HG03469 (cell line): ENCODE data around the gene RBM20.

Experiments used
- ATAC-seq: cut with Tn5 transposase; IDR thresholded peaks from one replicate; pipeline ENCODE4 v1.9.1; 2021; ENCODE audit warnings: mild to moderate bottlenecking, moderate library complexity, moderate number of reproducible peaks; ENCODE audit not compliant: unreplicated experiment

Gene RBM20

DNA sequence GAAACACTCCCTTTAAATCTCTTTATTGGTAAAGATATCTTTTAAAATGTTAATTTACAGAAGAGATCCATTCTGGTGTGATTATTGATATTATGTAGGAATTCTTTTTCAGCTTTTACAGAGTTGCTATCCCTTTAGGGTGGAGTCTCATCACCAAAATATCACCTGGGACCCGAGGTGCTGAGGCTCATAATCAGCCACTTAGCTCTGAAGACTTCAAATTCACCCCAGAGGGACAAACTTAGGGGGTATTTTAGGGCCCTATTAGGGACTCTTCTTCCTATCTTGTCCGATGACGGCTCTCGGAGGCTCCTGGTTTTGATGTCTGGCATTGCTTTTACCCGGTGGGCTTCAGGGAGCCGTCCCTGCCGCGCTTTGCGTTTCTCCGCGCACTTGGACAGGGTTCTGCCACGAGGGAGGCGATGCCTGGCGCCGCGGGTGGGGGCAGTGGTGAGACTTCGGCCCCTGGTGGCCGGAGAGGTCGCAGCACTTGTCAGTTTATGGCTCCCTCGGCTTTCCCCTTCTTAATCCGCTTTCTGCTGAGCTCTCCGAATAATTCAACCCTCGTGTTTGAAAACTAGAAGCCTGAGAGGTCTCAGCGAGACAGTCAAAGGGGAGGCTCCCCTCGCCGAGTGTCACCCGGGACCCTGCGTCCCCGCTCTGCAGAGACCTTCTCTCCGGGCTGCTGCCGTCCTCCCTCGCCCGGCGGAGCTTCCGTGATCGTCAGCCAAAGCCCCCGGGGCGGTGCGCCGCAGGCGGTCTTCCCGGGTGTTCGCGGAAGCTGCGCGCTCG lies 27.8 kb downstream of the RBM20 start:
- peak; percentile 99 for ATAC-seq

DNA sequence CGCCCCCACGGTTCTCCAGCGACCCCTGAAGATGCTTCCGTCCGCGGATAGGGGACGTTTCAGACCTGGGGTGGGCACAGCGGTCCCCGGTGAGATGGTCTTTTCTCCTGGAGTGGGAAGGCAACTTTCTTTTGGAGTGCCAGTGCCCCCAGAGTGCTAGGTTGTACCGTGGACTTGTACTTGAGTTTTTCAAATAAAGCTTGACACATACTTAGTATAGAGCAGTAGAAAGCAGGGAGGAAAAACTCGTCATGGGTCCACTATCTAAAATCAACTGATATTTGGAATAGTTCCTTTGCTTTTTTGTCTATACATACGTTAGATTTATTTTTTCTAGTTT lies 28.4 kb downstream of the RBM20 start:
- peak; percentile 5 for ATAC-seq

DNA sequence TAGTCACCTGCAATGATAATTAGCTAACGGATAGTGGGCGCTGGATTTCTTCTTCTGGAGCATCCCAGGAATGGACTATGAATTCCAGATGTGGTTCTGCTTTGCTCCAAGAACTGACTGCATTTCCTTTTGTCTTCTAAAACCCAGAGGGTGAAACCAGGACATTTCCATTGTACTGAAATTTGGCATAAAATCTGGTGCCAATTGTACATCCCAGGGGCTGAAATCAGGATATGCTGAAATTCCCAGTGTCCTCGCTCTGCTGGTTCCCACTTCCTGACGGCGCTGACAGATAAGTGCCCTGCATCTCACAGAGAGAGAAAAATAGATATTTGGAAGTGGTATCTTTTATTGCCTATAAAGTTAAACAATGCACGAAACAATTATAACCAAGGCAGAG lies 31.9 kb downstream of the RBM20 start:
- ATAC-seq, result no peak

DNA sequence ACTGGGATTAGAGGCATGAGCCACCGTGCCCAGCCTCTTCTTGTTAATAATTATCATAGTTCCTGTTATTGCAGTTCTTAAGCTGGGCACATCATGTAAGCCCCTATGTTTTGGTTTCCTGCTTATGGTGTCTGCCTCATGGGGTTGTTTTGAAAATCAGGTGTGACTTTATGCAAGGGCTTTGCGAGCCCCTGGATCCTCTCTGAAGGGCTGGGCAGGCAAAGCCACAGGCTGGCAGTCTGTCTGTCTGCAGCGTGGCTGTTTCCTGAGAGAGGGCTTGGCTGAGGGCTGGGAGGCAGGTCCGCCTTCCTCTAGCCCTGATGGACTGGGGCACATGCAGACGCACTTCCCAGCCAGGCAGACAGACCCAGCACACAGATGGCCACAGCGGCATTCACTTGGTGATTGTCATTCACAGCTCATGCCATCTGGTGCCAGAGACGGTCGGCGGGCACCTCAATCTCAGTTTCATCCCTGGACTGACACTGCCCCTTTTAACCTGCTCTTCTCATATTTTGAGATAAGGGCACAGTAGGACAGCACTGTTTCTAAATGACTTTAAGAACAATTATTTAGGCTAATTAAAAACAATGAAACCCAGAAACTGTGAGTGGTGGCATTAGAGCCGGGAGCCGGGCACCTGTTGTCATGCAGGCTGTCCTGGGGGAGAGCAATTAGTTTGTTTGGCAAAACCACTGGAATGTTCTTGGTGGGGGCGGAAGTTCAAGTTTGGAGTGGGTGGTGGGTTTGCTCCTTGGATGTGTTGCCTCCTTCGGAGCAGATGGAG lies 35.5 kb downstream of the RBM20 start:
- no peak for ATAC-seq

DNA sequence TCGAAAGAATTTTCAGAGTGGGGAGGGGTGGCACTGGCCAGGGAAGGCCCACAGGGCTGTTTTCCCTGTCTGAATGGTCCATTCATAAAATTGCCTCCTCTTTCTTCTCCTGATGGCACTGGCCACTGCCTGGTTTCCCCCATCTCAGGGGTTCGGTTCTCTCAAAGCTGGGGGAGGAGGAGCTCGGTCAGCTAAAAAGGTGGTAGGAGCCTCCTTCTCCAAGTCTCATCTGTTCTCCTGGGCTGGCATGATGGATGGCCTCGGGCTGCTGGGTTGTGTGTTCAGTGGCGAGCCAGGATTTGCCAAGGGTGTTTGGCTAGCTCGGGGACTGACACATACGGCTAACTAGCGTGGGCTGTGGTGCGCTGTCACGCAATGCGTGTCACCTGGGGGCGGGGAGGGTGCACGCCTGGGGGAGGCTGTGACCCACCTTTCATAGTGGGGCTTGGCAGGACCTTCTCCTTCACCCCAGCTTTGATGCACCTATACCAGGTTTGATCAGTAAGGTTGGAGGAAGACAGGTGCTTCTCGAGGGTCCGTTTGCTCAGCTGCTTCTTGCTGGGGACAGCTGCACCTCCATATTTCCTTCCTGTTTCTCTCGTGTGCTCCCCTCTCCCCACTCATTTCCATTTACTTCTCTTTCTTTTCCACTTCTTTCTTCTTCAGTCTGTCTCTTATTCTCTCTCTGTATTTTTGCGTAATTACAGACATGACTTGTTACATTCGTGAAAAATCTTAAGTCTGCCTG lies 36.3 kb downstream of the RBM20 start:
- ATAC-seq, result no peak

DNA sequence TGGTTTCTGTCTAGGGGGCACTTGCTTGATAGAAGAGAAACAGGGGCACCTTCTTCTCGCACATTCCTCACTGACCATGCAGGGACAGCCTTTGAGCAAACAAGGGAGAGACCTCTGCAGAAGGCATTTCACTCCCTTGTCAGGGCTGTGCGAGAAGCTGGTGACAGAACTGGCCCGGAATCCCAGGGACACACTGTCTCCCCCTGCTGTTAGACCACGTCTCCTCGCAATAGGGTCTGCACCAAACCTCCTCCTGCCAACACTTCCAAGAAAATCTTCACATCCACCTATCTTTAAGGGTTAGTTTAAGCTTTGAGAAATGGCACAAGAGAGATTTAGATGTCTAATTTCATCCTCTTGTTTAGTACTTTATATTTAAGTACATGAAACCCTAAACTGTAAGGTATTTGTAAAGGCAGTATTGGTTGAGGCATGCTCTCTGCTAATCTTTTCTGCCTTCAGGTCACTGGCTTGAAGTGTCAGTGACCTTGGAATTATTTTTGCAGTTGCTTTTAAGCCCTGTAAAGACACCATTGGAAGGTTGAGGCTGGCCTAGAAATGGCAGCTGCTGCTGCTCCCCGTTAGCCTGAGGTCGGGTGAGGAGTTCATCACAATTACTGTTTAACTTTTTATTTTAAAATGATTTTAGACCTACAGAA lies 37.0 kb downstream of the RBM20 start:
- ATAC-seq, result no peak

DNA sequence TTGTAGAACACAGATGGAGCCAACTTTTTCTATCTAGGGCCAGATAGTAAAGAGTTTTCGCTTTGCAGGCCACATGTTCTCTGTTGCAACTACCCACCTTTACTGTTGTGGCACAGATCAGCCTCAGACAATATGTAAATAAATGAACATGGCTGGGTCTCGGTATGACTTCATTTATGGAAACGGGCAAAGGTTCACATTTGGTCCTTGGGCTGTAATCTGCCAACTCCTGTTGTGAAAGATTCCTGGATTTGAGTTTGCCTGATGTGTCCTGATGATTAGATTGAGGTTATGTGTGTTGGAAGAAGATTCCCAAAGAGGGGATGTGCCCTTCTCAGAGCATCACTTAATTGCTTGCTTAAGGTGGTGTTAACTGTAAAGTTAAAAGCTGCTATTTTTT lies 38.2 kb downstream of the RBM20 start:
- no peak for ATAC-seq

DNA sequence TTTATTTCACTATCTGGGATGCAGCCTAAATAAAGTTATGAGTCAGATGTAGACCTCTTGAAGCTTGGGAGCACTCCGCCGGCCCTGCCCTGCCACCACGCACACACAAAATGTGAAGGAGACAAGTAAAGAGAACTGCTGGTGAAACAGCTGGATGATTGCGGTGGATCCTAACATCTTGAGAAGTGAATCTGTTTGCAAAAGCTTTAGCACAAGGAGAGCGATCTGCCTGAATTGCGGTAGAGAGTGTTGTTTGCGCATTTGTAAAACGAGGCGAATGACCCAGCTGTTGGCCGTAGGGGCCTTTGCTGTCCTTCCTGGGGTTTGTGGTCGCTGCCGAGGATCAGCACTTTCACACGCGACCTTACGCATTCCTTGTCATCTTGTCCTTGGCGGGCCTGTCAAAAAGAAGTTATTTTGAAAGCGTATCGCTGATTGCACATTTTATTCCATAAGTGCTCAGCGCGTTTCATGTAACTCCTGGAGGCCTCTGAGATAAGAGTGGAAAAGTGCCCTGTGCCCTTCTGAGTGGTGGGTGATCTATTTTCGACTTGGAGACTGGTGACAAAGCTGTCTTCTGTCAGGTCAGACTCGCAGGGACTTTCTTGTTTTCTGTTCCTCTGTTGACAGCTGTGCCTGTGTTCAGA lies 40.8 kb downstream of the RBM20 start:
- ATAC-seq, result no peak

DNA sequence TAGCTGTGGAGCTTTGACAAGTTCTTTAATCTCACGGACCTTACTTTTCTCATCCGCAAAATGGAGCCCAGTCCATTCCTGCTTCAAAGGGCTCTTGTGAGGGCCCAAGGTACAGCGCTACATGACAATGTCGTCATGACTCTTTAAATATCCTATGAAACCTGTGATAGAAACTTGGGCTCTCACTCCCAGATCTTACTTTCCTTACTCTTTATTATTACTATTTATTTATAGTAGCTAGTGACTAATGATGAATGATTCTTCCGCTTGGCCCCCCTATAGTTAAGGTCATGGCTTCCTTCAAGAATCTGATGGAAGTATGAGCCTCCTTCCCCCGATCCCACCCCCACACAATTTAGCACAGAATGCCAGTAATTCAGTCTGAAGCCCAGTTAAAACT lies 41.9 kb downstream of the RBM20 start:
- ATAC-seq, result no peak

DNA sequence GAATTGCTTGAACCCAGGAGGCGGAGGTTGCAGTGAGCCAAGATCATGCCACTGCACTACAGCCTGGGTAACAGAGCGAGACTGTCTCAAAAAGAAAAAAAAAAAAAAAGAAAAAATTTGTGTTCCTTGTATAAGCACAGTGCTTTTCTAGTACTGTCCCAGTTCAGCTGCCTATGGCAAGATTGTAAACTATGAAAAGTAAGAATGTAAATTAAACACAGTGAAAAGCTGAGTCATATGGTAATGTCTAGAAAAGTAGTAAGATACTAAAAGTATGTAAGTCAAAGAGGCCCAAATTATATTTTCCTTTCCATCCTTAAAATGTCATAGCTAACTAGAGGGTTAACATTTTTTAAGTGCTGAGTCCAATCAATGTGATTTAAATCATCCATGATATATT lies 42.8 kb downstream of the RBM20 start:
- no peak for ATAC-seq

DNA sequence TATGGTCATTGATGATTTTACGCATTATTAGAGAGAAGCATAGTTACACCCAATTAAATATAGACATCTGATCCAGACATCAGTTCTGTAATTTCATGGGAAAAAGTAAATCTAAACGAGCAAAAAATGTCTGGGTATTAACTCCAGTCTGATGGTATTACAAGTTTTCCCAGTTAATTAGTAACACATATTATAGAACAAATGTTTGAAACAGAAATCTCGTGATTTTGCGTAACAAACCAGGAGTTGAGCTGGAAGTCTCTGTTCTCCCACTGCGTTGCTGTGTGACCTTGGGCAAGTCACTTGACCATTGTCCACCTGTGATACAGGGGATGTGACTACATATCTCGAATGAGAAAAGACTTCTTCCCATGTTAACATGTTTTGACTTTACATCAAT lies 43.3 kb downstream of the RBM20 start:
- no peak for ATAC-seq

DNA sequence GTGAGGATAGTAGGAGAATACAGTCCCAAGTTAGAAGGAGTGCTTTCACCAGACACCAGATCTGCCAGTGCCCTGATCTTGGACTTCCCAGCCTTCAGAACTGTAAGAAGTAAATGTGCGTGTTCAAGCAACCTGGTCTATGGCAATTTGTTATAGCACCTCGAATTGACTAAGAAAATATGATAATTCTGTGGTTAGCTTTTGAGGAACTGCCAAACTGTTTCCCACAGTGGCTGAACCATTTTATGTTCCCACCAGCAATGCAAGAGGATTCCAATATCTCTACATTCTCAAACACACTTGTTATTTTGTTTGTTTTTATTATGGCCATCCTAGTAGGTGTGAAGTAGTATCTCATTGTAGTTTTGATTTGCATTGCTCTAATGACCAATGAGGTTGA lies 47.0 kb downstream of the RBM20 start:
- no peak for ATAC-seq

DNA sequence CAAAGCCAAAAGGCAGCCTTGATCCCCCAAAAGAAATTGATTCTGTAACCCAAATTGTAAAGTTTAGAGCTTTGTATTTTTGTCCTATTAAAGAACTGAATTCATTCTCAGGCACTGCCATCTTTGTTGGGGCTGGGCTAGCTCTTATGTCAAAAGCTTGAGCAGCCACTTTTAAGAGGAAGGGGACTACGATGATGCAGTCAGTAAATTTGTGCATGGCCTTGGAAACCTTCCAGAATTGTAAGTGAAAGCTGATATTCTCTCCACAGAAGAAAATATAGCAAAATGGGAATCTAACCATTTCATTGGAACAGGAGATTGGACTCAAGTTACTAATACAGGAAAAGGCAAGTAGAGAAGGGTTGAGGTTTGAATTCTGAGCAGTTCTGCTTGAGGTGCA lies 50.1 kb downstream of the RBM20 start:
- no peak for ATAC-seq

DNA sequence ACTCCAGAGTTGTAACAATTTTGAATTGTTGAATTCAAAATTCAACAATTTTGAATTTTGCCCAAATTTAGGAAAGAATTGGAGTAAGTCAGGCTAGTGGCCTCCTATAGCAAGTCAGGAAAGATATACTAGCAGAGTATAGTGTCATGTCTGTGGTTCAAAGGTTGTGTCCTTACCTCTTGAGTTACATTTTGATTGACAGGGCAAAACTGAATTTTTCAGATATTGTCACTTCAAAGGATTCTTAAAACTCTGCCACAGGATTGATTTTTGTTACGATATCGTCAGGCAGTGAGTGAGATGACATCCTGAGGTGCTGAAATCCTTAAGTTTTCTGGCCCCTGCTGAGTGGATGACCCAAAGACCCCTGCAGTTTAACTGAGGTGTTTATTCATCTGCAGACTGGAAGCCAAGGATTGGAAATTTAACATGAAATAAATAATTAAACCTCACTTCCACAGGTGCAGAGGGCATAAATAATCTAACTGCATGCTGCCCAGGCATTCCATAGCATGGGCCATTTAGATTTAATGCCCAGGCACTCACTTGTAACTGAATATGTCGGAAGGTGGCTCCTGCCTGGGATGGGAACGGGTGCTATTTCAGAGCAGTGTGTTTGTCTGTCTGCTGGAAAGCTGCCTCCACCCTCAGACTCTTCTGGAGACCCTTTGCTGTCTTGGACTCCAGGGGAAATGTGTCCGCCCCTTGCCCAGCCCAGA lies 50.8 kb downstream of the RBM20 start:
- ATAC-seq, result no peak

DNA sequence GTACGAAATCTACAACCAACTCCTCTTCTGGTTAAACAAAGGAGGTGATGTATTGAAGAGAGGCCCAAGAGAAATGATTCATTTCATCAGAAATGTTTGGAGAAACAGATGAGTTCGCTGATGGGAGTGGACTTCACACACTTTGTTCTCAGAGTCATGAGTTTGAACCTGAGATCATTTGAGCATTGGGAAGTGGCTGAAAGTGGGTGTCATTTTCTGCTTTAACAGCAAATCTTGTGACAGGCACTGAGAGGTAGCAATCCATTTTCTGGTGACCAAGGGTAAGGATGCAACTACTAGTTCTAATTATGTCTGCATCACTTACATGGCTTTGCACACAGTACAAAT lies 51.4 kb downstream of the RBM20 start:
- ATAC-seq, result no peak

DNA sequence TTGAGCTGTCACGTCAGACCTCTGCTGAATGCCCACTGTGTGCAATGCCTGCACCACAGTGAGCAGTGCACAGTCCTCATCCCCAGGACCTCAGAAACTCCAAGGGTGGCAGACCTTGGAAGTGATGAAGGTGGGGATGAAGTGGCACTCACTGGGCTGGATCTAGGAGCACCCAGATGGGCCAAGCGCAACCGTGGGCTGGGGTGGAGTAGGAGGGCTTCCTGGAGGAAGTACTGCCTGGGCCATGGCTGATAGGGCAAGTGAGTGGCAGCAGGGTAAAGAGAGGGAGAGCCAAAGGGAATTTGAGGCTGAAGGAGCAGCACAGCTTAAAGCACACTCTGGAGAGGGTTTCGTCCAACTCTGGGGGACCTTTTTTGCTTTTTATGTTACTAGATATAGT lies 52.3 kb downstream of the RBM20 start:
- no peak for ATAC-seq

DNA sequence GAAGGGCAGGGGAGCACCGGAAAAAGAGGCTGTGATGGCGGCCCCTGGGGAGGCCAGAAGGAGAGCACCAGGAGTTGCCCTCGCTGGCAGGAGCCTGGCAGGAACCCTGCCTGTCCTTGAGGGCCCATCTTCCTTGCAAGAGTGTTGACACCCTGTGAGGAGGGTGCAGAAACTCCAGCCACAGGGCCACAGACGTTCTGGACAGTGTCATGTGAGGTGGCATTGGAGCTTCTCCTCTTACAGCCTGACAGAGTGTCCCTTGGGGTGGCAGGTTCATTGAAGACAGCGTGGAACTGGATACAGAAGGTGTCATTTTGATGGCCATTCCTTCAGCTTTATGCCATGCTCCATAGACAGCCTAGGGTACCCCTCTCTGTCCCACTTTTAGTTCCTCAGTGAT lies 54.2 kb downstream of the RBM20 start:
- no peak for ATAC-seq

DNA sequence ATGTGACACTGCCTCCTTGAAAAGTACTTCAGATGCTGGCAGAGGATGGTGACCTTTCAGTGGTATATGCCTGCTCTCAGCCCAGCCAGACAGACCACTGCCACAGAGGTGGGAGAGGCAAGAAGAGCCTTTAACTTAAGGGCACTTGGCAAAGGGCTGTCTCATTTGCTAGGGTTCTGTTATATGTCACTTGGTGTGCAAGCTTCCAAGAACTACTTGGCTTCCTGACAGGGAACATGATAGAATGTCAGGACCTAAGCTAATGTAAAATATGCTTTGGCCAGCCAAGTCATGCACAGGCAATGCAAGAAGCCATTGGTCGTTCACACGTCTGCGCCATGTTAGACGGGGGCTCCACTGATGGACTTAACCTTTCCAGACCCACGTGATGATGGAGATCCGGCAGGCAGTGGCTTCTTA lies 54.7 kb downstream of the RBM20 start:
- no peak for ATAC-seq

DNA sequence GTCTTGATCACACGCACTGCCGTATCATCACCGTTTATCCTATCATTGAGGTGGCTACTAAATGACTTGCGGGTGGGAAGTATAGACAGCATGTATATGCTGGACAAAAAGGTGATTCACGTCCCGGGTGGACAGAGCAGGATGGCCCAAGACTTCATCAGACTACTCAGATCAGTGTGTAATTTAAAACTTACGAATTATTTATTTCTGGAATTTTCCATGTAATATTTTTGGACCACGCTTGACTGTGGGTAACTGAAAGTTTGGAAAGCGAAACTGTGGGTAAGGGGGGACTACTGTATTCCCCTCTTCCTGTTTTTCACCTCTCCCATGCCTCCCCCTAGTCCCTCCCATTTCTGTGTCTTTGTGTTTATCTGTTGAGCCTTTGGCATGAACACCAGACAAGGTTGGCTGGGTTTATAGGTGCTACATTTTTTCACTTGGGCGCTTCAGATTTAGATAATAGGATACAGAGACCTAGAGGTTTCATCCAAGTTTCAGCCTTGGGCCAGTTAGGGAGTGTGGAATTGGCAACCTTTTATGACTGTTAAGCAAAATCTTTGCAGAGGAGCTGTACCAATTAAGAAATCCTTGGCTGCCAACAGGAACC lies 55.8 kb downstream of the RBM20 start:
- no peak for ATAC-seq
